Ovary (tissue), 9 donors: ENCODE data around the gene SLC38A11. TPM values are rescaled to one million over a fixed set of nuclear protein-coding genes. Genes with fewer than 3 reads are reported as not detected.

Experiments
- DNase-seq, 5 donors: peaks; one replicate each; pipeline ENCODE4 v3.0.0-alpha.2; 2019 to 2020
- H3K27ac ChIP-seq, 2 donors: fragments of 200-600 bp; one replicate each; pipeline versions ENCODE4 v1.5.1 to v1.8.0; 2019 to 2022
- H3K27me3 ChIP-seq: fragments of 200-600 bp; one replicate; pipeline ENCODE4 v1.8.0; 2022
- H3K36me3 ChIP-seq: fragments of 200-600 bp; sonication (generic); one replicate; pipeline ENCODE4 v1.5.1; 2019
- H3K4me1 ChIP-seq: one replicate; pipeline ENCODE4 v1.8.1; 2013; ENCODE audit warnings: mild to moderate bottlenecking, moderate library complexity; ENCODE audit not compliant: insufficient read depth
- H3K4me3 ChIP-seq: fragments of 200-600 bp; sonication (generic); one replicate; pipeline ENCODE4 v1.5.1; 2017
- H3K9me3 ChIP-seq, 2 donors: fragments of 200-600 bp in 1 of 2; sonication (generic) in 1 of 2; one replicate each; pipeline versions ENCODE4 v1.5.1 to v1.8.1; 2013 to 2019; ENCODE audit warnings: mild to moderate bottlenecking in 1 of 2, moderate library complexity in 1 of 2
- EP300 ChIP-seq: sonication (generic); formaldehyde crosslinking; IDR thresholded peaks from one replicate; pipeline ENCODE4 v1.6.1; 2017; ENCODE audit warnings: antibody characterized with exemption
- POLR2A ChIP-seq: fragments of 450-650 bp; IDR thresholded peaks from one replicate; pipeline ENCODE4 v1.6.1; 2017; ENCODE audit warnings: antibody characterized with exemption, mild to moderate bottlenecking, moderate library complexity
- WGBS, 3 donors: extraction: QIAGEN DNeasy Blood & Tissue Kit in 1 of 3; methylation state at CpG; one replicate each; pipeline versions ENCODE4 v1.1.5 to v1.1.7; 2013 to 2017; 5-methylcytosine and 5-hydroxymethylcytosine counted together
- intact Hi-C, 4 donors: fragments of 100-400 bp; cut with DNase I; formaldehyde crosslinking; loops; one replicate each; pipeline versions ENCODE4 v1.11.0 to v1.15.1; 2022 to 2023
- polyA plus RNA-seq, 2 donors: library from polyadenylated mRNA; stranded (reverse); fragments of 200-250 nt in 1 of 2; fragments of 350-450 nt in 1 of 2; fragmentation: Illumina TruSeq in 1 of 2; extraction: RNeasy Lipid Tissue Mini Kit (QIAGEN cat#74804) in 1 of 2; gene quantifications; one replicate each; pipeline ENCODE4 v1.2.3, GENCODE V29; 2013 to 2014
- total RNA-seq, 7 donors: library from RNA; depleted of rRNA in 2 of 7; stranded (reverse); fragments of >200 nt in 2 of 7; fragmentation: NEBNext Ultra II Directional in 3 of 7; extraction: Animal tissue kit (Norgen Biotek cat#: 25700) in 3 of 7; gene quantifications; one replicate each; pipeline versions ENCODE4 v1.1.0 to v1.2.4, GENCODE V29; 2016 to 2023
- TF ChIP-seq, protein P1 (sequence below), 3 donors: fragments of 450-650 bp in 2 of 3; fragments of 200-600 bp in 1 of 3; IDR thresholded peaks; one replicate each; pipeline versions ENCODE4 v1.5.1 to v1.8.0; 2016 to 2022; ENCODE audit warnings: antibody characterized with exemption in 3 of 3, mild to moderate bottlenecking in 1 of 3
- donor health status: DM: no; HTN: no; CAD: no; lungs with moderate emphysema.
- donor health status: DM: no; HTN: no; CAD: no.
- donor health status: Bipolar disorder and iron deficiency.
- donor health status: DM: yes; HTN: yes; CAD: no.
- donor health status: DM: no; HTN: no; CAD: no.
- donor health status: DM: yes; HTN: yes; CAD: no.

Gene SLC38A11
- total and polyA plus RNA-seq, 9 donors = 0.19 to 3.0 (median 0.96) TPM; not detected in 3

DNA sequence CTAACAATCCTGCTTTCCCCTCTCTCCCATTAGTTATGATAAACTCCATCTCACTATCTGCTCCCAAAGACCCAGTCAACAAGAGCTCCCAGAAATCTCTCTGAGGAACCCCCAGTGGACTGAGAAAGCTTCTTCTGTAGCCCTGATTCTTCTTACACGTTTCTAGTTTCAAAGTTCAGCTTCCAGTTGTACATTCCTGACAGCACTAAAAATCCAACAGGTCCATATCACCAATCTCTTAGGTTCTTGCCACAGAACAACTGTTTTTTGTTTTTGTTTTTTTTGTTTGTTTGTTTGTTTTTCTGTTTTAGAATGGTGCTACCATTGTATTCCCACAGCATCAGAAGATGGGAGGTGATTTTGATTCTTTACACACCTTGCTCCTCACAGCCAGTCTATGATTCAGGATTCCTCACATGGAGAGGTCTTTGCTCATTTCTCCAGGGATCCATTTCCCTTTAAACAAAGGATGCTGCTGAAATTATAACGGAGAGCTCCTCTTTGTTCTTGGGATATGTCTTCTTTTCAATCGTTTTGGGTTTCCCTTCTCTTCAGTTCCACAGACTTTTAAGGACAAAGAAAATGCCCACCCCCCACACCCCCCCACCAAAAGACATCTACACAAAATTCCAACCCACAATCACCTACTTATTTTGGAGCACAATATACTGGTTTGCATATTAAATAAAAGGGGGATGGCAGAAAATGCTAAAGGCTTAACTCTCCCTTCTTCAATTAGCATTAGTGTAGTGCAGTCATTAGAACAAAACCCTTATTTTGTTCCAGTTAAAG lies 57.7 kb downstream of the SLC38A11 start:
- Histone ChIP-seq H3K36me3 (no peaks in the 10 kb centered on the region), H3K27ac (no peak overlapping the region), H3K4me3 (no peak overlapping the region), H3K27me3 (no peaks in the 10 kb centered on the region), H3K4me1 (peaks cover 5% of the 10 kb centered on the region), H3K9me3 (no peaks in the 10 kb centered on the region)
- TF ChIP-seq, protein P1, sequence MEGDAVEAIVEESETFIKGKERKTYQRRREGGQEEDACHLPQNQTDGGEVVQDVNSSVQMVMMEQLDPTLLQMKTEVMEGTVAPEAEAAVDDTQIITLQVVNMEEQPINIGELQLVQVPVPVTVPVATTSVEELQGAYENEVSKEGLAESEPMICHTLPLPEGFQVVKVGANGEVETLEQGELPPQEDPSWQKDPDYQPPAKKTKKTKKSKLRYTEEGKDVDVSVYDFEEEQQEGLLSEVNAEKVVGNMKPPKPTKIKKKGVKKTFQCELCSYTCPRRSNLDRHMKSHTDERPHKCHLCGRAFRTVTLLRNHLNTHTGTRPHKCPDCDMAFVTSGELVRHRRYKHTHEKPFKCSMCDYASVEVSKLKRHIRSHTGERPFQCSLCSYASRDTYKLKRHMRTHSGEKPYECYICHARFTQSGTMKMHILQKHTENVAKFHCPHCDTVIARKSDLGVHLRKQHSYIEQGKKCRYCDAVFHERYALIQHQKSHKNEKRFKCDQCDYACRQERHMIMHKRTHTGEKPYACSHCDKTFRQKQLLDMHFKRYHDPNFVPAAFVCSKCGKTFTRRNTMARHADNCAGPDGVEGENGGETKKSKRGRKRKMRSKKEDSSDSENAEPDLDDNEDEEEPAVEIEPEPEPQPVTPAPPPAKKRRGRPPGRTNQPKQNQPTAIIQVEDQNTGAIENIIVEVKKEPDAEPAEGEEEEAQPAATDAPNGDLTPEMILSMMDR (IDR thresholded peaks at IDR 0.05) = no peak
- TF ChIP-seq POLR2A (no peak), EP300 (no peak)
- DNase-seq = no peak
- intact Hi-C loops = no loop called here
- 67 to 75% (median 73%) methylated on average over 3 of the region's 3 CpGs for WGBS, 3 donors

DNA sequence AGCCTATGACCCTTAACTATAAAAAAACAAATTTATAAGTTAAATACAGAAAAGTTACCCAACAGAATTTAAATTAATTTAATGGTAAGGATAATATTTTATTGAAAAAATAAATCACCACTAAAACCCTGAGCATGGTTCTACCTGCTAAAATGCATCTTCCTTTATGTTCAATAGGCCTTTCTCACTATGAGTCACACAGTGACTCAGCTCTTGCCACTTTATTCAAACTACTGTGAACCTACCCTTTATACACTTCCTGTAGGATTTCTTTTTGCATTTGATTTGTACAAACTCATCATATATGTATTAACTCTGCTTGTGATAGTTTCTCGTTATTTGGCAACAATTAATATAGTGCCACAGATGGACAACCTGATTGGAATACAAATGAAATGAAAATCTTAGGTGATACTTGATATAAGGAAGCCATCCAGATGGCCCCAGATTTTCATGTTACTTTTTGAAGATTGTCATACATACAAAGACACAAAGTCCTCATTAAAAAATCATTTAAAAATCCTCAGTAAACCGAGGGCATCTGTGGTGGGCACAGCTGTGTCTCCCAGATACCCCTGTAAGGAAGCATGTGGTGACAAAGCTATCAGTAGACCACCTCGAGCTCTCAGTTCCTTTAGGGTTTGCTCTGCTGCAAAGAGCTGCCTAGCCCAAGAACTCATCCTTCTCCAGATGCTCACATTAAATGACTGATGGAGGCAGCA lies 58.5 kb downstream of the SLC38A11 start:
- TF ChIP-seq EP300 (no peak), POLR2A (no peak)
- TF ChIP-seq, protein P1 (IDR thresholded peaks at IDR 0.05) = no peak
- H3K27me3 ChIP-seq = no peaks in the 10 kb centered on the region
- no peak overlapping the region for H3K27ac ChIP-seq
- DNase-seq = no peak
- WGBS, 3 donors = 66 to 87% (median 74%) methylated on average over 3 of the region's 3 CpGs
- intact Hi-C loops = no loop called here
- H3K4me1 ChIP-seq = peaks cover 5% of the 10 kb centered on the region
- no peaks in the 10 kb centered on the region for H3K36me3 ChIP-seq
- no peak overlapping the region for H3K4me3 ChIP-seq
- no peaks in the 10 kb centered on the region for H3K9me3 ChIP-seq

DNA sequence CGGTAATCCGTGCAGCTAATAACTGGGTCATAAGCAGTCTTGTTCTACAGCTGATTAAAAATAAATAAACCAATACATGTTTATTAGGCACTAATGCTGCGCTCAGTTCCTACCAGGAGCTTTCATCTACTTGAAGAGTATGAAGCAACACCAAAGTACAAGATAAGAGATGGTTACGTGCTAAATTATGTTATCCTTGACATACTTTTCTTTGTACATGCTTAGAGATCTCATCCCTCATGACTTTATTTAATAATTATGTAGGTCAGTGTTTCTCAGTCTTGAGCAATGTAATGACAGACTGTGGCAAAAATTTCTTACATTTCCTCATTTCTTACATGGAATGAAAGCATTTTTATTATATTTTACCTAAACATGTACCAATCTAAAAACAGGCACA lies 59.1 kb downstream of the SLC38A11 start:
- no peak overlapping the region for H3K4me3 ChIP-seq
- 79 to 80% (median 79%) methylated on average over 4 of the region's 4 CpGs for WGBS, 3 donors
- intact Hi-C loops = no loop called here
- no peaks in the 10 kb centered on the region for H3K9me3 ChIP-seq
- no peaks in the 10 kb centered on the region for H3K27me3 ChIP-seq
- DNase-seq = no peak
- H3K27ac ChIP-seq = no peak overlapping the region
- TF ChIP-seq POLR2A (no peak), EP300 (no peak)
- TF ChIP-seq, protein P1 (IDR thresholded peaks at IDR 0.05) = no peak
- H3K4me1 ChIP-seq = peaks cover 6% of the 10 kb centered on the region
- no peaks in the 10 kb centered on the region for H3K36me3 ChIP-seq

DNA sequence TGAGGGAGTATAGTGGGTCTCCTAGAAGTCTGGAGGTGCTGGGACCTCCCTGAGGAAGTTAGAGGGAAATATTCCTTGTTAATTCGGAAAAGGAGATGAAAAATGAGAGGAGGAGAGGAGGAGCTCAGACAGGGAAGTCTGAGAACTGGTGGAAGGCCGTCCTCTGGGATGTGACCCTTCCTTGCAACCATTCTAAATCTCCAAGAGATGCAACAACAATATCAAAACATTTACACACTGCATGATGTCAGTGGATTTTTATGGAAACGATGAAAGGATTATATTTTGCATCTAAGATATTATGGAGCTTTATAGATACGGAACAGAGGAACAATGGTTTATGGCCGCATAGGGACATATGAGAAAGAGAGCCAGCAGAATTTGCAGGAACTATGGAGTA lies 63.9 kb downstream of the SLC38A11 start:
- peaks cover 7% of the 10 kb centered on the region for H3K4me1 ChIP-seq
- H3K4me3 ChIP-seq = no peak overlapping the region
- no peaks in the 10 kb centered on the region for H3K36me3 ChIP-seq
- DNase-seq = no peak
- no peaks in the 10 kb centered on the region for H3K27me3 ChIP-seq
- H3K9me3 ChIP-seq = no peaks in the 10 kb centered on the region
- intact Hi-C loops = no loop called here
- TF ChIP-seq, protein P1 (IDR thresholded peaks at IDR 0.05) = no peak
- TF ChIP-seq EP300 (no peak), POLR2A (no peak)
- no peak overlapping the region for H3K27ac ChIP-seq
- 78 to 89% (median 83%) methylated on average over 5 of the region's 5 CpGs for WGBS, 3 donors
